GM19324 (cell line): Measurements from ENCODE around the gene HDAC9.

Source experiments
- ATAC-seq: cut with Tn5 transposase; IDR thresholded peaks from one replicate; pipeline ENCODE4 v1.9.1; 2021; ENCODE audit warnings: mild to moderate bottlenecking, moderate library complexity; ENCODE audit not compliant: unreplicated experiment, low FRiP score

HDAC9 gene

DNA sequence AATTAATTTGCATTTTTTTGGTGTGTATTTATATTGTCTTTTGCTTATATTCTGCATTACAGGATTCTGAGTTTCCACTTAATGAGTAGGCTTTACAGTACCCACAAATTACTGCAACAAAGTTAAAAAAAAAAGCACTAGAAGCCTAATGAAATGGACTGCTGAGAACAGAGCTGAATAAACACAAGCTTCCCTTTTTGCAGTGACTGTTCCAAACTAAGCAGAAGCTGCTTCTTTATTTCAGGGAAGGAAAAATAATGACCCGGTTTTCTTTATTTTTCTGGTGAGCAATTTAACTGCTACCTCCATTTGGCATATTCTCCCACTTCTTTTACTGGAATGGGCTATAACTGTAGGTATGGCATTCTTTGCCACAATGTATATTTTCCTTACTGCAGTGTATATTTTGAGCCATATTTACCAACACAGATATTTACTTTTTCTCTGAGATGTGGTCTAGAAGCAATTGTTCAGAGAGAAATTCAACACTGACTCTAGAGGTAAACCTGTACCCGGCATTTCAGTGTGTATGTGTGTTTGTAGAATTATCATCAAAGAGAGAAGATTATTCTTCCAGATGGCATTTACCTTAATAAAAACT, 56.9 kb downstream of the HDAC9 start:
- ATAC-seq = no peak

DNA sequence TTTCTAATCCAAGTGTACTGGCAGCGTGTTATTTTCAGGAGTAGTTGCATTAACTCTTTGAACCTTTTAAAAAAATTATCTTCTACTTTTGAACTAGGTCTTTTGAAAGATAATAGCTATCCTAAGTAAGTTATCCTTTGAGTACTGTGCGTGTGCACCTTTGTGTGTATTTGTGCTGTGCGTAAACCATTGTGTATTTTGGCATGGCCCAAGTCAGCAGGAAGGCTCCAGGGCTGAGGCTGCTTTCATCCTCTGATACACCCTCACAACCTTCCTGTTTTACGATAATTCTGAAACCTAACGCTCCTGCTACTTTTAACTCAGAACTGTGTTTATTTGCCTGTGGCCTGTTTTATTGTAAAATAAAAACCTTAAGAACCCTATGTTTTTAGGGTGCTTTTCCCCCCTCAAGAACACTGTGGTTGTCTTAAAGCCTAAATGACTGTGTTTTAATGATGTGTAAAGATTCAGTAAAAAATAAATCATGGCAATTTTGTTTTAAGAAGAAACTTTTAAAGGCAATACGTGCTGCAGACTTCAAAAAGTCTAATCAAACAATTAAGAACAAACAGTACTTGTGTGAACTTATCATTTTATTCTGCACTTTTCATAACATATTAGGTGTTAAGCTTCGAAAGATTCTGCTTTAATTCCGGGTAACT, 57.5 kb downstream of the HDAC9 start:
- ATAC-seq = no peak

DNA sequence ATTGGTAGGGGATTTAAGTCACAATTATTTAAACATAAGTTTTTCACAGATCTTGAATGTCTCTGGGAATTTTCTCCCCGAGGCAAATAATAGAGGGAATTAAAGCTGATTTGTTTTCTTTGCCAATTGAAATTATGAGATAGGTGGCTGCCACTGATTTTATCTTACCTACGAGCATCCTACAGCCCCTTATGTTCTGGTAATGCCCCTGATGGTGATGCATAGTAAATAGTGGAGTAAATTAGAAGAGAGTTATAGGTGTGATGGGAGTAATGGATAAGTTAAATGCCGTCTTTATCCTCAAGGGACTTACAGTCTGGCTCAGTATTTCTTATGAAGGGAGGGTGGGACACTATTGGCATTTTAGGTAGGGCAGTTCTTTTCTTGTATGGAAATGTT, 58.1 kb downstream of the HDAC9 start:
- ATAC-seq = no peak

- no peak for ATAC-seq
These were observed 59.6 kb downstream of the HDAC9 start for GRCh38 chr7:18555120-18555519.

DNA sequence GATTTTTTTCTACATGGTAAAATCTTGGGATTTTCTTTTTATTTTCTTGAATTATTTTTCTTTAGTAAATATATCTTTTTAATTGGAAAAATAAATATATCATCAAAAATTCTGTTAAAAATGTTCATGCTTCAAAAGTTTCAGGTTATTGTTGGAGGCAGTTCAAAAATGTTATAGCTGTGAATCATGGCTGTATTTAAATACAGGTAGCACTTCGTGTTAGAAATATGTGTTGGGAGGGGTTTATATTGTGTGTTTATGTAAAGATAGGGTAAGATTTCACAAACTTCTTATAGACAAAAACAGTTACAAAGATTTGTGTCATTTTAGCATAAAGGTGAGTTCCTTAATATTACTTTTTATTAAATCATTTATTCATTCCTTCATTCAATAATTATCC, 60.4 kb downstream of the HDAC9 start:
- ATAC-seq = no peak

DNA sequence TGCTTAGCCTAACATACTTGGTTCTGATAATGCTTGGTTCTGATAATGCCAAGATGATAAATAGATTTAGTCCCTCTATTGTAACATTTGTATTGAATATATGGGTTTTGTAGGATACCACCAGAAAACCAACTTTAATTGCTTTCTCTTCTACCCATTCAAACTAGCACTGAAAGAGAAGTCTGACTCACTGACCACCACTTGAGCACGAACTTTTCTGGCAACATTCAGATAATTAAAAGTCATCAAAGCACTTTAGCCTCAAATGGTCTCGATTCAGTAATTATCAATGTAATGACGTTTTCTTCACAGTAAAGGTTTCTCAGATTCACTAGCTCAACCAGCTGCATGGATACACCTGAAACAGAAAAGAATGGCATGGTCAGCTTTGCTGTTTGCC, 63.0 kb downstream of the HDAC9 start:
- ATAC-seq = no peak

- ATAC-seq = no peak
These were observed 63.4 kb downstream of the HDAC9 start for GRCh38 chr7:18558910-18559309.

- no peak for ATAC-seq
These were observed 64.2 kb downstream of the HDAC9 start for GRCh38 chr7:18559756-18560155.

DNA sequence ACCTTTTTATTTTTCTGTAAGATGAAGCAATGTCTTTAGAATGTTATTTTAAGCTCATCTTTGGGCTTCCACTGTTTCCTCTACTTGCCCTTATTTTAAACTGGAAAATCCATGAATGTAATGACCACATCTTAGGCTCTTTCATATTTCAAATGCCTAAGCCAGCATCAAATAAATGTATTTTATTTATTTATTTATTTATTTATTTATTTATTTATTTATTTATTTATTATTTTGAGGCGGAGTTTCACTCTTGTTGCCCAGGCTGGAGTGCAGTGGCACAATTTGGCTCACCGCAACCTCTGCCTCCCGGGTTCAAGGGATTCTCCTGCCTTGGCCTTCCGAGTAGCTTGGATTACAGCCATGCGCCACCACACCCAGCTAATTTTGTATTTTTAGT, 69.2 kb downstream of the HDAC9 start:
- no peak for ATAC-seq

GRCh38 chr7:18565337-18565736, 69.8 kb downstream of the HDAC9 start:
- no peak for ATAC-seq

DNA sequence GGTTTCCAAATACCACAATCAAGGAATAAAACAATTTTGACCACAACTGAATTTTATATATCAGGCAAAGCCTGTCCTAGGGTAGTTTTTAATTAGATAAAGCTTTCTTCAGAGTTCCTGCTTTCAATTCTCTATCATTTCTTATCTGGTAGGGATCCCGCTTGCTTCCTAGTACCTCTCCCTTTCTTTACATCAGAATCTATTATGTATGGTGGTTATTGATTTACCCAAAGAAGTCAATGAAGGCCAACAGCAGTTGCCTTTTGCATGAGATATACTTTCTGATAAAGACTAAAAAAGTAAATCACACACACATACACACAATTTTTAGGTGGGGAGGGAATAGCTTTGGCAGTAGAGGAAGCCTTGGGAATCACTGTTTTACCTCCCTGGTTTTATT, 70.7 kb downstream of the HDAC9 start:
- no peak for ATAC-seq

- ATAC-seq = peak; percentile 98
These were observed 71.3 kb downstream of the HDAC9 start for GRCh38 chr7:18566829-18567228.

GRCh38 chr7:18570441-18570840, 74.9 kb downstream of the HDAC9 start:
- ATAC-seq = no peak

GRCh38 chr7:18570890-18571478, 75.4 kb downstream of the HDAC9 start:
- ATAC-seq = no peak

DNA sequence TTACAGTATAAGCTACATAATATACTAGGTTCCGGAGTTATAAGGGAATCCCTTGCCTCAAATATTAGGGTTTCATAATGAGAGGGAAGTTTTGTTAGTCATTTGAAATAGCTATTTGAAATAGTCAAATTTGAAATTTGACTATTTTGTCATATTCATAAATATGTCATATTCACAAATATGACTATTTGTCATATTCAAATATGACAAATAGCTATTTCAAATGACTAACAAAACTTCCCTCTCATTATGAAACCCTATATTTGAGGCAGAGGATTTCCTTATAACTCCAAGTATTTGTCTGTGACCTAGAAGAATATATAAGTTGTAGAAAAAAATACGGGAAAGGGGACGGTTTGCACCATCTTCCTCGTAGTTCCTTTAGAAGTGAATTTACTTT, 76.6 kb downstream of the HDAC9 start:
- no peak for ATAC-seq

- ATAC-seq = no peak
These were observed 77.3 kb downstream of the HDAC9 start for GRCh38 chr7:18572885-18573284.

- ATAC-seq = peak; percentile 54
These were observed 78.1 kb downstream of the HDAC9 start for GRCh38 chr7:18573410-18574234.

GRCh38 chr7:18574235-18574540, 78.6 kb downstream of the HDAC9 start:
- no peak for ATAC-seq

GRCh38 chr7:18574676-18575075, 79.1 kb downstream of the HDAC9 start:
- no peak for ATAC-seq

DNA sequence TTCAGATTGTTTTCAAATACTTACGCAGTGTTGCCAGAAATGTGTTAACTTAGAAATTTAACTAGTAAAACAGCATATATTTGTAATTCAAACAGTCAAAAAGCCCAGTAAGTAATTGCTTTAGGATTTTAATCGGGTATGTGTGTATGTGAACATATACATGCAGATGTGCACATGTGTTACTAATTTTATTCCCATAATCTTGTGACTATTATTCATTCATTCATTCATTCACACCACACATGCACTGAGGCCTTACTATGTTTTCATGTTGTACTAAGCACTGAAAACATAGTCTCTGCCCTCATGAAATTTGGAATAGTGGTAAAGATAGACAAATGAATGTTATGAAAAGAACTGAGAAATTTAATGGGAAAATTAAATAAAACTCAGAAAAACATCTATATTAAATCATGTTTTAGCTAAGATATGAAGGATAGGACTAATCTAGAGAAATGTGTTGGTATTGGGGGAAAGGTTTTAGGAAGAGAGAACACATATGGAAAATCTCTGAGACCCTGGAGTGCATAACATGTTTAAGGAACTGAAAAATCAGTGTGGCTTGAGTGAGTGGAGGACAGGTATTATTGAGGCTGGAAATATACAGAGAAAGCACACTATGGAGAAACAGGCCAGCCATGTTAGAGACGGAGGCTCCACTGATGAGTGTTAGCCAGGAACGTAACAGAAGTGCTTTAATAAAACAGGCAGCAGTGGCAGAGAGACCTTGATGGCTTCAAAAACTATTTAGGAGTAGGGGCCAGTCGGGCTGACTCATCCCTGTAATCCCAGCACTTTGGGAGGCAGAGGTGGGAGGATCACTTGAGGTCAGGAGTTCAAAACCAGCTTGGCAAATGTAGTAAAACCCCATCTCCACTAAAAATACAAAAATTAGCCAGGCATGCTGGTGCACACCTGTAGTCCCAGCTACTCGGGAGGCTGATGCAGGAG, 80.3 kb downstream of the HDAC9 start:
- ATAC-seq = no peak
